HEK293 (cell line): Measurements from ENCODE around the gene NPC1.
A peak's percentile ranks its signal among the peaks of the same experiment; 100 is the strongest.

Source experiments
- BCL11B ChIP-seq: fragments of 450-650 bp; formaldehyde crosslinking; IDR thresholded peaks from 2 replicates; pipeline ENCODE4 v1.5.1; 2016; ENCODE audit warnings: low read depth, missing biosample characterization, missing genetic modification characterization
- GFI1B ChIP-seq: fragments of 450-650 bp; formaldehyde crosslinking; IDR thresholded peaks from 2 replicates; pipeline ENCODE4 v1.5.1; 2016; ENCODE audit warnings: missing biosample characterization, missing genetic modification characterization
- GLI4 ChIP-seq: fragments of 450-650 bp; formaldehyde crosslinking; IDR thresholded peaks from 2 replicates; pipeline ENCODE4 v1.5.1; 2016; ENCODE audit warnings: missing biosample characterization, missing genetic modification characterization
- HOXD13 ChIP-seq: sonication (generic); formaldehyde crosslinking; IDR thresholded peaks from 2 replicates; pipeline ENCODE4 v1.8.0; 2022; ENCODE audit warnings: missing genetic modification reagents, borderline replicate concordance
- KLF1 ChIP-seq: fragments of 450-650 bp; formaldehyde crosslinking; IDR thresholded peaks from 2 replicates; pipeline ENCODE4 v1.5.1; 2016; ENCODE audit warnings: missing biosample characterization, missing genetic modification characterization
- KLF8 ChIP-seq: fragments of 450-650 bp; formaldehyde crosslinking; IDR thresholded peaks from 2 replicates; pipeline ENCODE4 v1.5.1; 2016; ENCODE audit warnings: missing biosample characterization, missing genetic modification characterization
- MZF1 ChIP-seq: fragments of 450-650 bp; formaldehyde crosslinking; IDR thresholded peaks from 2 replicates; pipeline ENCODE4 v1.5.1; 2017; ENCODE audit warnings: missing biosample characterization, missing genetic modification characterization, borderline replicate concordance
- SCRT1 ChIP-seq: fragments of 450-650 bp; formaldehyde crosslinking; IDR thresholded peaks from 2 replicates; pipeline ENCODE4 v1.5.1; 2016; ENCODE audit warnings: missing biosample characterization, missing genetic modification characterization, borderline replicate concordance
- SCRT2 ChIP-seq: fragments of 450-650 bp; formaldehyde crosslinking; IDR thresholded peaks from 2 replicates; pipeline ENCODE4 v1.5.1; 2016; ENCODE audit warnings: missing biosample characterization, missing genetic modification characterization
- SP2 ChIP-seq: fragments of 450-650 bp; formaldehyde crosslinking; IDR thresholded peaks from 2 replicates; pipeline ENCODE4 v1.5.1; 2016; ENCODE audit warnings: missing biosample characterization, missing genetic modification characterization
- ZBTB26 ChIP-seq: fragments of 450-650 bp; formaldehyde crosslinking; optimal IDR thresholded peaks from 2 replicates; pipeline ENCODE3; 2016; ENCODE audit warnings: missing biosample characterization, mild to moderate bottlenecking, missing genetic modification characterization
- ZBTB44 ChIP-seq: fragments of 450-650 bp; IDR thresholded peaks from 2 replicates; pipeline ENCODE4 v1.5.1; 2018; ENCODE audit warnings: missing biosample characterization, mild to moderate bottlenecking, missing genetic modification characterization
- ZEB2 ChIP-seq: fragments of 450-650 bp; formaldehyde crosslinking; IDR thresholded peaks from 2 replicates; pipeline ENCODE4 v1.5.1; 2016; ENCODE audit warnings: missing biosample characterization, missing genetic modification characterization
- ZFHX2 ChIP-seq: fragments of 450-650 bp; formaldehyde crosslinking; conservative IDR thresholded peaks from 2 replicates; pipeline ENCODE4 v1.5.1; 2016; ENCODE audit warnings: missing biosample characterization, missing genetic modification characterization
- ZFP3 ChIP-seq: fragments of 450-650 bp; formaldehyde crosslinking; IDR thresholded peaks from 2 replicates; pipeline ENCODE4 v1.5.1; 2016; ENCODE audit warnings: low read depth, missing biosample characterization, missing genetic modification characterization
- ZFP41 ChIP-seq: fragments of 450-650 bp; formaldehyde crosslinking; IDR thresholded peaks from 2 replicates; pipeline ENCODE4 v1.5.1; 2016; ENCODE audit warnings: missing biosample characterization, missing genetic modification characterization, borderline replicate concordance
- ZFP69B ChIP-seq: fragments of 450-650 bp; formaldehyde crosslinking; IDR thresholded peaks from 2 replicates; pipeline ENCODE4 v1.5.1; 2016; ENCODE audit warnings: missing biosample characterization, missing genetic modification characterization
- ZNF10 ChIP-seq: fragments of 450-650 bp; formaldehyde crosslinking; IDR thresholded peaks from 2 replicates; pipeline ENCODE4 v1.5.1; 2017; ENCODE audit warnings: missing biosample characterization, missing genetic modification characterization
- ZNF112 ChIP-seq: fragments of 450-650 bp; formaldehyde crosslinking; IDR thresholded peaks from 2 replicates; pipeline ENCODE4 v1.5.0; 2017; ENCODE audit warnings: missing biosample characterization, missing genetic modification characterization
- ZNF121 ChIP-seq: fragments of 450-650 bp; formaldehyde crosslinking; IDR thresholded peaks from 2 replicates; pipeline ENCODE4 v1.5.1; 2016; ENCODE audit warnings: missing biosample characterization, missing genetic modification characterization
- ZNF223 ChIP-seq: fragments of 450-650 bp; formaldehyde crosslinking; IDR thresholded peaks from 2 replicates; pipeline ENCODE4 v1.5.1; 2016; ENCODE audit warnings: missing biosample characterization, missing genetic modification characterization
- ZNF24 ChIP-seq: fragments of 450-650 bp; formaldehyde crosslinking; IDR thresholded peaks from 2 replicates; pipeline ENCODE4 v1.5.1; 2016; ENCODE audit warnings: missing biosample characterization, missing genetic modification characterization
- ZNF404 ChIP-seq: fragments of 450-650 bp; formaldehyde crosslinking; IDR thresholded peaks from 2 replicates; pipeline ENCODE4 v1.5.1; 2017; ENCODE audit warnings: missing biosample characterization, missing genetic modification characterization
- ZNF416 ChIP-seq: fragments of 450-650 bp; formaldehyde crosslinking; IDR thresholded peaks from 2 replicates; pipeline ENCODE4 v1.5.1; 2016; ENCODE audit warnings: missing biosample characterization, missing genetic modification characterization
- ZNF433 ChIP-seq: fragments of 450-650 bp; formaldehyde crosslinking; IDR thresholded peaks from 2 replicates; pipeline ENCODE4 v1.5.1; 2016; ENCODE audit warnings: missing biosample characterization, missing genetic modification characterization, low read depth
- ZNF501 ChIP-seq: fragments of 450-650 bp; formaldehyde crosslinking; IDR thresholded peaks from 2 replicates; pipeline ENCODE4 v1.5.1; 2016; ENCODE audit warnings: missing biosample characterization, missing genetic modification characterization
- ZNF518A ChIP-seq: fragments of 450-650 bp; formaldehyde crosslinking; conservative IDR thresholded peaks from 2 replicates; pipeline ENCODE4 v1.5.1; 2016; ENCODE audit warnings: low read depth, missing biosample characterization, missing genetic modification characterization
- ZNF521 ChIP-seq: fragments of 450-650 bp; formaldehyde crosslinking; IDR thresholded peaks from 2 replicates; pipeline ENCODE4 v1.5.1; 2017; ENCODE audit warnings: missing biosample characterization, mild to moderate bottlenecking, missing genetic modification characterization
- ZNF561 ChIP-seq: fragments of 450-650 bp; IDR thresholded peaks from 2 replicates; pipeline ENCODE4 v1.5.1; 2018; ENCODE audit warnings: missing biosample characterization, missing genetic modification characterization, borderline replicate concordance
- ZNF610 ChIP-seq: fragments of 450-650 bp; formaldehyde crosslinking; IDR thresholded peaks from 2 replicates; pipeline ENCODE4 v1.5.1; 2016; ENCODE audit warnings: missing biosample characterization, missing genetic modification characterization, borderline replicate concordance
- ZNF701 ChIP-seq: fragments of 450-650 bp; formaldehyde crosslinking; IDR thresholded peaks from 2 replicates; pipeline ENCODE4 v1.5.1; 2016; ENCODE audit warnings: missing biosample characterization, missing genetic modification characterization
- ZNF707 ChIP-seq: fragments of 450-650 bp; formaldehyde crosslinking; IDR thresholded peaks from 2 replicates; pipeline ENCODE4 v1.5.1; 2016; ENCODE audit warnings: missing biosample characterization, missing genetic modification characterization
- ZNF843 ChIP-seq: fragments of 450-650 bp; formaldehyde crosslinking; IDR thresholded peaks from 2 replicates; pipeline ENCODE4 v1.5.1; 2016; ENCODE audit warnings: missing biosample characterization, missing genetic modification characterization
- ZSCAN23 ChIP-seq: fragments of 450-650 bp; formaldehyde crosslinking; IDR thresholded peaks from 2 replicates; pipeline ENCODE4 v1.5.1; 2016; ENCODE audit warnings: missing biosample characterization, missing genetic modification characterization
- ZXDB ChIP-seq: fragments of 450-650 bp; formaldehyde crosslinking; IDR thresholded peaks from 2 replicates; pipeline ENCODE4 v1.5.1; 2016; ENCODE audit warnings: missing biosample characterization, missing genetic modification characterization

Gene NPC1

GRCh38 chr18:23586249-23587196, at the start of gene NPC1 (continued):
- no peak for TF ChIP-seq ZNF24
- TF ChIP-seq ZBTB44, result no peak
- TF ChIP-seq KLF1 (tag by site-specific recombination), result peak; percentile 84
- no peak for TF ChIP-seq ZNF10 (tag by site-specific recombination)
- no peak for TF ChIP-seq ZNF561 (tag by site-specific recombination)
- TF ChIP-seq ZNF521 (tag by site-specific recombination), result no peak
- TF ChIP-seq SCRT1 (tag by site-specific recombination), result no peak
- no peak for TF ChIP-seq ZNF707 (tag by site-specific recombination)
- TF ChIP-seq ZSCAN23 (tag by site-specific recombination), result no peak
- no peak for TF ChIP-seq ZNF416 (tag by site-specific recombination)
- no peak for TF ChIP-seq ZFP69B (tag by site-specific recombination)
- no peak for TF ChIP-seq GFI1B (tag by site-specific recombination)
- no peak for TF ChIP-seq HOXD13 (CRISPR knock-in tag)
- no peak for TF ChIP-seq ZNF701 (tag by site-specific recombination)
- no peak for TF ChIP-seq ZNF518A (tag by site-specific recombination)
- TF ChIP-seq BCL11B, result no peak
- TF ChIP-seq ZNF610, result peak; percentile 55; the same call in 1 of the 2 replicates
- TF ChIP-seq GLI4 (tag by site-specific recombination), result no peak
- no peak for TF ChIP-seq MZF1 (tag by site-specific recombination)
- no peak for TF ChIP-seq ZNF433 (tag by site-specific recombination)
- TF ChIP-seq ZBTB26 (tag by site-specific recombination), result peak; percentile 81
- TF ChIP-seq KLF8 (tag by site-specific recombination), result peak; percentile 89
- no peak for TF ChIP-seq ZNF843 (tag by site-specific recombination)
- no peak for TF ChIP-seq ZFP41 (tag by site-specific recombination)
- TF ChIP-seq ZNF112 (tag by site-specific recombination), result no peak
- TF ChIP-seq ZXDB (tag by site-specific recombination), result peak; percentile 97
- no peak for TF ChIP-seq ZNF121
- TF ChIP-seq ZNF223 (tag by site-specific recombination), result no peak
- TF ChIP-seq SP2 (tag by site-specific recombination), result peak; percentile 84
- peak; percentile 60; the same call in 1 of the 2 replicates for TF ChIP-seq ZNF501
- peak; percentile 73; the same call in 1 of the 2 replicates for TF ChIP-seq ZEB2 (tag by site-specific recombination)
- peak; percentile 66 for TF ChIP-seq ZFHX2 (tag by site-specific recombination)
- no peak for TF ChIP-seq ZFP3
- TF ChIP-seq SCRT2, result no peak
- no peak for TF ChIP-seq ZNF404 (tag by site-specific recombination)
